ENCODE data around the gene GAP43. TPM values are rescaled to one million over a fixed set of nuclear protein-coding genes. Genes with fewer than 3 reads are reported as not detected.

Gene GAP43
- total and polyA plus RNA-seq, 12 donors: 0.32 to 23.2 (median 0.74) TPM; not detected in 3

GRCh38 chr3:115638991-115639390 is 15.7 kb downstream of the GAP43 start:
- no peaks in the 10 kb centered on the region for H3K27me3 ChIP-seq
- DNase-seq: no peak
- intact Hi-C loops (cut with DNase I): no loop called here
- TF ChIP-seq CTCF (IDR thresholded peaks at IDR 0.05) (no peak), POLR2A (IDR thresholded peaks at IDR 0.05) (no peak)
- H3K36me3 ChIP-seq (replicated peaks in 1 of 2): no peaks in the 10 kb centered on the region
- H3K9me3 ChIP-seq (replicated peaks in 1 of 3): no peaks in the 10 kb centered on the region
- H3K4me3 ChIP-seq: no peak overlapping the region
- H3K27ac ChIP-seq: no peak overlapping the region
- H3K4me1 ChIP-seq (replicated peaks in 1 of 2): no peaks in the 10 kb centered on the region
- WGBS, 4 donors: 86 to 95% (median 87%) methylated on average over 1 of the region's 1 CpG

- DNase-seq: no peak
- no peaks in the 10 kb centered on the region for H3K27me3 ChIP-seq
- H3K4me1 ChIP-seq (replicated peaks in 1 of 2): peaks cover 0 to 7% of the 10 kb centered on the region in 2 donors
- WGBS, 4 donors: 70 to 93% (median 86%) methylated on average over 1 of the region's 1 CpG
- no peak overlapping the region for H3K4me3 ChIP-seq
- intact Hi-C loops (cut with DNase I): no loop called here
- H3K27ac ChIP-seq: no peak overlapping the region
- no peaks in the 10 kb centered on the region for H3K9me3 ChIP-seq (replicated peaks in 1 of 3)
- TF ChIP-seq CTCF (IDR thresholded peaks at IDR 0.05): no peak
- TF ChIP-seq POLR2A (IDR thresholded peaks at IDR 0.05): no peak
- no peaks in the 10 kb centered on the region for H3K36me3 ChIP-seq (replicated peaks in 1 of 2)
These were observed 21.1 kb downstream of the GAP43 start for GRCh38 chr3:115644391-115644790.

GRCh38 chr3:115646027-115646690 is 22.8 kb downstream of the GAP43 start:
- TF ChIP-seq POLR2A (IDR thresholded peaks at IDR 0.05) (no peak), CTCF (IDR thresholded peaks at IDR 0.05) (no peak)
- Histone ChIP-seq H3K9me3 (replicated peaks in 1 of 3) (no peaks in the 10 kb centered on the region), H3K36me3 (replicated peaks in 1 of 2) (no peaks in the 10 kb centered on the region), H3K4me3 (no peak overlapping the region), H3K4me1 (replicated peaks in 1 of 2) (peaks cover 0 to 7% of the 10 kb centered on the region in 2 donors), H3K27me3 (no peaks in the 10 kb centered on the region), H3K27ac (no peak overlapping the region)
- 62 to 66% (median 63%) methylated on average over 2 of the region's 2 CpGs for WGBS, 4 donors
- peak in 2 of 7 donors; percentile 17 to 18 for DNase-seq
- intact Hi-C loops (cut with DNase I): no loop called here

GRCh38 chr3:115648559-115648958 is 25.2 kb downstream of the GAP43 start:
- no peak overlapping the region for H3K27ac ChIP-seq
- no peak for TF ChIP-seq POLR2A (IDR thresholded peaks at IDR 0.05)
- TF ChIP-seq CTCF (IDR thresholded peaks at IDR 0.05): no peak
- intact Hi-C loops (cut with DNase I): no loop called here
- no peak for DNase-seq
- no peak overlapping the region for H3K4me3 ChIP-seq
- H3K36me3 ChIP-seq (replicated peaks in 1 of 2): no peaks in the 10 kb centered on the region
- no peaks in the 10 kb centered on the region for H3K9me3 ChIP-seq (replicated peaks in 1 of 3)
- 82 to 89% (median 86%) methylated on average over 1 of the region's 1 CpG for WGBS, 4 donors
- no peaks in the 10 kb centered on the region for H3K27me3 ChIP-seq
- H3K4me1 ChIP-seq (replicated peaks in 1 of 2): peaks cover 0 to 7% of the 10 kb centered on the region in 2 donors

Data from adrenal gland (tissue), 12 donors.